ENCODE results near the gene METTL25B.

METTL25B gene

GRCh38 chr1:156773607-156774006 is 45.3 kb downstream of the METTL25B start:
- no peak for DNase-seq

GRCh38 chr1:156775799-156776198 is 47.5 kb downstream of the METTL25B start:
- no peak for DNase-seq

GRCh38 chr1:156776942-156777341 is 48.7 kb downstream of the METTL25B start:
- no peak for DNase-seq

GRCh38 chr1:156777573-156777972 is 49.3 kb downstream of the METTL25B start:
- DNase-seq, result no peak

- no peak for DNase-seq
These were observed 53.4 kb downstream of the METTL25B start for GRCh38 chr1:156781585-156782186.

GRCh38 chr1:156785458-156785857 is 57.2 kb downstream of the METTL25B start:
- DNase-seq, result no peak

Data from CD4-positive, alpha-beta T cell treated with Interferon gamma for 1 hour (primary cell).